Hepatocyte (in vitro differentiated cells): ENCODE measurements around the gene GCSAML. TPM values are rescaled to one million over a fixed set of nuclear protein-coding genes. Genes with fewer than 3 reads are reported as not detected.

Experiments used
- DNase-seq: peaks from one replicate; pipeline ENCODE4 v3.0.0-alpha.2; 2016; ENCODE audit warnings: low spot score
- H2AFZ ChIP-seq: fragments of 200-600 bp; sonication (generic); 2 replicates; pipeline ENCODE4 v1.6.0; 2016; ENCODE audit warnings: antibody characterized with exemption, mild to moderate bottlenecking
- H3K27ac ChIP-seq: fragments of 200-600 bp; sonication (generic); 2 replicates; pipeline ENCODE4 v1.5.1; 2016; ENCODE audit warnings: mild to moderate bottlenecking
- H3K27me3 ChIP-seq: fragments of 200-600 bp; sonication (generic); 2 replicates; pipeline ENCODE4 v1.6.1; 2016
- H3K36me3 ChIP-seq: fragments of 200-600 bp; sonication (generic); replicated peaks from 2 replicates; pipeline ENCODE4 v1.5.1; 2016; ENCODE audit warnings: low read depth; ENCODE audit not compliant: insufficient read depth
- H3K4me1 ChIP-seq: fragments of 200-600 bp; sonication (generic); 2 replicates; pipeline ENCODE4 v1.5.1; 2016; ENCODE audit warnings: mild to moderate bottlenecking, moderate library complexity; ENCODE audit not compliant: insufficient read depth
- H3K4me2 ChIP-seq: fragments of 200-600 bp; sonication (generic); 2 replicates; pipeline ENCODE4 v1.6.0; 2016
- H3K4me3 ChIP-seq: fragments of 200-600 bp; sonication (generic); 2 replicates; pipeline ENCODE4 v1.5.1; 2016; ENCODE audit warnings: mild to moderate bottlenecking
- H3K79me2 ChIP-seq: fragments of 200-600 bp; sonication (generic); 2 replicates; pipeline ENCODE4 v1.6.0; 2017; ENCODE audit warnings: mild to moderate bottlenecking
- H3K9me2 ChIP-seq: fragments of 200-600 bp; sonication (generic); replicated peaks from 2 replicates; pipeline ENCODE4 v1.6.0; 2017; ENCODE audit warnings: mild to moderate bottlenecking; ENCODE audit not compliant: insufficient read depth
- H3K9me3 ChIP-seq: fragments of 200-600 bp; sonication (generic); 2 replicates; pipeline ENCODE4 v1.5.1; 2016; ENCODE audit warnings: low read depth, mild to moderate bottlenecking
- H4K20me1 ChIP-seq: fragments of 200-600 bp; sonication (generic); 2 replicates; pipeline ENCODE4 v1.6.0; 2016; ENCODE audit warnings: mild to moderate bottlenecking; ENCODE audit not compliant: insufficient read depth, poor library complexity, severe bottlenecking
- CTCF ChIP-seq: fragments of 200-600 bp; sonication (generic); IDR thresholded peaks from 2 replicates; pipeline ENCODE4 v1.5.1; 2016; ENCODE audit warnings: antibody characterized with exemption, mild to moderate bottlenecking; ENCODE audit not compliant: poor library complexity
- EZH2 ChIP-seq: fragments of 200-600 bp; sonication (generic); IDR thresholded peaks from 2 replicates; pipeline ENCODE4 v1.6.1; 2016; ENCODE audit warnings: antibody characterized with exemption, mild to moderate bottlenecking, borderline replicate concordance
- EZH2phosphoT487 ChIP-seq: fragments of 200-600 bp; sonication (generic); IDR thresholded peaks from one replicate; pipeline ENCODE4 v1.6.1; 2018; ENCODE audit warnings: antibody characterized with exemption, mild to moderate bottlenecking, low read depth, moderate library complexity; ENCODE audit not compliant: unreplicated experiment, severe bottlenecking
- WGBS: methylation state at CpG from one replicate; pipeline ENCODE4 v1.1.6; 2016; ENCODE audit warnings: low lambda C conversion rate; ENCODE audit errors: missing lambda C conversion rate; 5-methylcytosine and 5-hydroxymethylcytosine counted together
- polyA plus RNA-seq: library from polyadenylated mRNA; unstranded; fragments of >200 nt; fragmentation: Nextera tagmentation; extraction: Ambion mirVana; gene quantifications from 2 replicates; pipeline ENCODE4 v1.2.1, GENCODE V29; 2016
- total RNA-seq: library from RNA; depleted of rRNA; stranded (reverse); fragments of >200 nt; gene quantifications from 2 replicates; pipeline ENCODE4 v1.2.3, GENCODE V29; 2014

The GCSAML gene
- total and polyA plus RNA-seq, 2 experiments from 2014 or later, result not detected

GRCh38 chr1:247557926-247558674 is 9.2 kb downstream of the GCSAML start:
- Histone ChIP-seq H3K9me3 (no peaks in the 10 kb centered on the region), H3K79me2 (no peaks in the 10 kb centered on the region), H3K36me3 (no peaks in the 10 kb centered on the region), H3K9me2 (no peaks in the 10 kb centered on the region), H3K4me1 (no peaks in the 10 kb centered on the region), H3K4me2 (no peak overlapping the region), H4K20me1 (no peaks in the 10 kb centered on the region), H3K4me3 (no peak overlapping the region), H3K27ac (no peak overlapping the region), H3K27me3 (no peaks in the 10 kb centered on the region), H2AFZ (no peak overlapping the region)
- TF ChIP-seq CTCF, result no peak
- no peak for TF ChIP-seq EZH2
- no peak for TF ChIP-seq EZH2phosphoT487
- 76% methylated on average over 2 of the region's 2 CpGs for WGBS
- no peak for DNase-seq

GRCh38 chr1:247561711-247562110 is 12.8 kb downstream of the GCSAML start:
- no peak for DNase-seq
- Histone ChIP-seq H3K9me3 (no peaks in the 10 kb centered on the region), H3K4me2 (no peak overlapping the region), H3K4me3 (no peak overlapping the region), H4K20me1 (no peaks in the 10 kb centered on the region), H3K79me2 (no peaks in the 10 kb centered on the region), H3K27me3 (no peaks in the 10 kb centered on the region), H3K27ac (no peak overlapping the region), H3K4me1 (no peaks in the 10 kb centered on the region), H3K36me3 (no peaks in the 10 kb centered on the region), H2AFZ (no peak overlapping the region), H3K9me2 (no peaks in the 10 kb centered on the region)
- no peak for TF ChIP-seq CTCF
- TF ChIP-seq EZH2, result no peak
- no peak for TF ChIP-seq EZH2phosphoT487
- WGBS, result 71% methylated on average over 10 of the region's 10 CpGs

GRCh38 chr1:247562198-247562597 is 13.3 kb downstream of the GCSAML start:
- no peak overlapping the region for H3K4me2 ChIP-seq
- no peak overlapping the region for H3K27ac ChIP-seq
- no peaks in the 10 kb centered on the region for H3K27me3 ChIP-seq
- H4K20me1 ChIP-seq, result no peaks in the 10 kb centered on the region
- H3K9me3 ChIP-seq, result no peaks in the 10 kb centered on the region
- no peaks in the 10 kb centered on the region for H3K36me3 ChIP-seq
- no peak overlapping the region for H3K4me3 ChIP-seq
- no peak for DNase-seq
- H3K4me1 ChIP-seq, result no peaks in the 10 kb centered on the region
- no peak for TF ChIP-seq EZH2
- no peak for TF ChIP-seq CTCF
- no peak for TF ChIP-seq EZH2phosphoT487
- no peak overlapping the region for H2AFZ ChIP-seq
- H3K79me2 ChIP-seq, result no peaks in the 10 kb centered on the region
- H3K9me2 ChIP-seq, result no peaks in the 10 kb centered on the region
- 88% methylated on average over 9 of the region's 9 CpGs for WGBS
